Measurements from ENCODE around the gene RBMS1. TPM values are rescaled to one million over a fixed set of nuclear protein-coding genes. Genes with fewer than 3 reads are reported as not detected.

Gene RBMS1
- total RNA-seq, 1 experiment from 2014 or later: 77.5 TPM

DNA sequence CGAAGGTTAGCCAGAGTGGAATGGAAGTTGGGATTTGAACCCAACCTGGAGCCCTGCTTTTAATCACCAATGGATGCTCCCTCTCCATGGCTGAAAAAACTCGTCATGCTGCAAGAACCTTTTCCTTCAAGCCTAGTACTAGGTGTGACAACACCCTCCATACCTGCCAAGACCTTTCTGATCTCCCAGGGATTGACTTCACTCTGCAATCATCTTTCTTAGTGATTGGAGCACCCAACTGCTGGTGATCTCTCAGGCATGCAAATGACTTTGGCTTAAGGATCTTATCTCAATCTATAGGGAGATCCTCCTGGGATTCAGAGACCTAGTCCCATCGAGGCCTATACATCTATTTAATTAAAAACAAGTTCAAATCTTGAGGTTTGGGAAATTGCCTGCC is 270.0 kb downstream of the RBMS1 start:
- Histone ChIP-seq H3K9me3 (ENCODE audit: control insufficient read depth, low read depth, low read length) (no peaks in the 10 kb centered on the region), H2AK5ac (ENCODE audit: insufficient read length, low read length) (no peak overlapping the region), H3K56ac (ENCODE audit: insufficient read length, low read depth, low read length) (no peak overlapping the region), H2AFZ (ENCODE audit: low read length) (no peak overlapping the region), H2BK20ac (ENCODE audit: low read depth, low read length, poor library complexity, severe bottlenecking) (no peak overlapping the region), H4K5ac (ENCODE audit: insufficient read length, low read depth, low read length) (no peak overlapping the region), H3K79me2 (ENCODE audit: insufficient read depth, low read length) (no peaks in the 10 kb centered on the region; the same call in 1 of the 2 replicates), H2BK12ac (ENCODE audit: insufficient read length, low read depth, low read length) (no peak overlapping the region), H3K27ac (ENCODE audit: insufficient read length, low read depth, low read length) (no peak overlapping the region), H2BK120ac (ENCODE audit: low read depth, low read length, poor library complexity, severe bottlenecking) (no peak overlapping the region), H3K14ac (ENCODE audit: insufficient read depth, low read length) (no peak overlapping the region), H3T11ph (ENCODE audit: low read length) (no peak overlapping the region), H3K18ac (ENCODE audit: insufficient read length, low read depth, low read length) (no peak overlapping the region), H3K4me2 (ENCODE audit: insufficient read depth, insufficient read length, low read length) (no peak overlapping the region), H4K20me1 (ENCODE audit: control insufficient read depth, insufficient read depth, insufficient read length) (no peaks in the 10 kb centered on the region), H3K23me2 (ENCODE audit: insufficient read length, low read depth, low read length, poor library complexity, severe bottlenecking) (no peaks in the 10 kb centered on the region), H4K8ac (replicated peaks; ENCODE audit: insufficient read length, low read depth, low read length) (no peak overlapping the region), H4K91ac (ENCODE audit: insufficient read length, low read depth, low read length) (no peak overlapping the region), H3K79me1 (ENCODE audit: insufficient read depth, low read depth, low read length, poor library complexity, severe bottlenecking) (no peaks in the 10 kb centered on the region), H3K4me1 (ENCODE audit: insufficient read depth, low read length) (peaks cover 7% of the 10 kb centered on the region; the same call in 1 of the 2 replicates), H2BK5ac (ENCODE audit: insufficient read length, low read length) (no peak overlapping the region), H3K27me3 (ENCODE audit: insufficient read depth, low read length) (no peaks in the 10 kb centered on the region), H3K9ac (ENCODE audit: extremely low read depth, insufficient read length, low read length) (no peak overlapping the region), H2BK15ac (ENCODE audit: low read depth, low read length) (no peak overlapping the region), H3K23ac (ENCODE audit: insufficient read length, low read depth, low read length) (no peak overlapping the region), H3K4ac (ENCODE audit: low read depth, low read length) (no peak overlapping the region)
- Mint-ChIP-seq H3K9me3 (no peaks in the 10 kb centered on the region), H3K4me3 (no peak overlapping the region), H3K27ac (no peak overlapping the region), H3K36me3 (ENCODE audit: insufficient read depth in 1 of 3, low read depth in 3 of 3) (no peaks in the 10 kb centered on the region; a peak in 1 of 7 replicates), H3K4me1 (peaks cover 12 to 17% of the 10 kb centered on the region in 2 experiments), H3K27me3 (ENCODE audit: low read depth) (no peaks in the 10 kb centered on the region)
- DNase-seq: no peak
- WGBS (ENCODE audit: extremely low coverage, insufficient read length, low lambda C conversion rate): no CpG with 5 or more reads among the region's 3 CpGs
- TF ChIP-seq, protein P1, sequence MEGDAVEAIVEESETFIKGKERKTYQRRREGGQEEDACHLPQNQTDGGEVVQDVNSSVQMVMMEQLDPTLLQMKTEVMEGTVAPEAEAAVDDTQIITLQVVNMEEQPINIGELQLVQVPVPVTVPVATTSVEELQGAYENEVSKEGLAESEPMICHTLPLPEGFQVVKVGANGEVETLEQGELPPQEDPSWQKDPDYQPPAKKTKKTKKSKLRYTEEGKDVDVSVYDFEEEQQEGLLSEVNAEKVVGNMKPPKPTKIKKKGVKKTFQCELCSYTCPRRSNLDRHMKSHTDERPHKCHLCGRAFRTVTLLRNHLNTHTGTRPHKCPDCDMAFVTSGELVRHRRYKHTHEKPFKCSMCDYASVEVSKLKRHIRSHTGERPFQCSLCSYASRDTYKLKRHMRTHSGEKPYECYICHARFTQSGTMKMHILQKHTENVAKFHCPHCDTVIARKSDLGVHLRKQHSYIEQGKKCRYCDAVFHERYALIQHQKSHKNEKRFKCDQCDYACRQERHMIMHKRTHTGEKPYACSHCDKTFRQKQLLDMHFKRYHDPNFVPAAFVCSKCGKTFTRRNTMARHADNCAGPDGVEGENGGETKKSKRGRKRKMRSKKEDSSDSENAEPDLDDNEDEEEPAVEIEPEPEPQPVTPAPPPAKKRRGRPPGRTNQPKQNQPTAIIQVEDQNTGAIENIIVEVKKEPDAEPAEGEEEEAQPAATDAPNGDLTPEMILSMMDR (conservative IDR thresholded peaks at IDR 0.05): no peak

All from H9 (cell line).